Measurements from ENCODE around the gene GLS.
A peak's percentile ranks its signal among the peaks of the same experiment; 100 is the strongest.

The GLS gene

DNA sequence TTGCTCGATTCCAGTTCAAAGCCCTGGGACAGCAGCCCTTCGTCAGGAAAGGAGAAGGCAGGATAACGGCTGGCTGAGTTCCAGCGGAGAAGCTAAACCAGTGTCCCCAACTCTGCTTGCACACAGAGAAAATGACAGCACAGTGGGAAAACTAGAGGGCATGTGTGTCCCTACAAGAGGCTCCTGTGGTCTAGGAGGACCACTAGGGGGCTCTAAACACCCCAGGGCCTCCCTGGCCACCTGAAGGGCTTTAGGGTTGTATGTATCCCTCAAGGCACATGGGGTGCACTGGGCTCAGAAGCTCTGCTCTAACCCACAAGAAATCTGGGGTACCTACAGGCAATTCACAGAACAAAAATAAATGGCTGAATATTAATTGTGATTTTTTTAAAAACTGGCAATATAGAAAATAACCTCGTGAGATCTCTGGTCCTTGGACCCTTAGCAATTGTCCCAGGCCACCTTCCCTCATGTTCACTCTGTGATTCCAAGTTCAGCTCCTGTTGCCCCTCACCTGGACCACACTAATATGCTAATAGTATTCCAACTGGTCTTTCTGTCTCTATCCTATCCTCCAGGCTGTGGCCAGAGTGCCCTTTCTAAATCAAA lies 115.8 kb downstream of the GLS start:
- FAIRE-seq: no peak

DNA sequence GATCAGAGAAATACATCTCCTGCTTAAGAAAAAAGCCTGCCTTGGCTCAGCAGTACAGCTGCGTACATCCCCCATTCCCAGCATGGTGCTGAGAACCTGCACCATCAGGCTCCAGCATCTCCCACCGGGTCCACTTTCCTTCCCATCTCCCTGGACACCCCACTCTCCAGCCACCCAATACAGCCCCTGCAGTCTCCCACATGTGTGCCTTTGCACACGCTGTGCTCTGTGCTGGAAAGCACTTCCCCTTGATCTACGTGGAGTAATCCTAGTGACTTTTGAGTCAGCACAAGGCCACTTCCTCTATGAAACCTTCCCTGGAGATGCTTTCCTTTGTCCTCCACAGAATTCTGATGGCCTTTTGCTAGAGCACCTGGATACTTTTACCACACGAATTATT lies 116.3 kb downstream of the GLS start:
- FAIRE-seq: no peak

DNA sequence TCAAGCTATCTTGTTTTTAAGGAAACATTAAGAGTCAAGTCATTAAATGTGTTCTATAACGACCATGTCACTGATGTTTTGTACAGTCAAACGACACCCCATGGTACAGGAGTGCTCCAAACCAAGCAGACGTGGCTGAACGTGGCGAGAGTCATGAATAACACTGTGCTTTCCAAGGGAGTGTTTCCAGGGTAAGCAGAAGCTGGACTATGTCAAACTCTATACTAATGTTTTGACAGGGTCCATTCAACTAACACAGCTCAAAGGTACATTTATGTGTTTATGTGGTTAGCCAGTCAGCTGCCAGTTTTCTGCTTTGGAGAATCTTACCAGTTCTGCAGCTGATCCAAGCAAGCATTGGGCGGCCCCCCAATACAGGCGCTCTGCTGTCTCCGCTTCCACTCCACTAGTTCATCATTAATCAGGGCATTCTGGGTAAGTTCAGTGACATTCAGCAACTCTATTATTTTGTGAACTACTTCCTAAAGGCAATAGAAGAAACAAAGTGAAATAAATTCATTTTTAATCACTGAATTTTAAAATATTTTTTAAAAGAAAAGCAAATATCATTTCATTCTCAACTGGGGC lies 117.0 kb downstream of the GLS start:
- no peak for FAIRE-seq

DNA sequence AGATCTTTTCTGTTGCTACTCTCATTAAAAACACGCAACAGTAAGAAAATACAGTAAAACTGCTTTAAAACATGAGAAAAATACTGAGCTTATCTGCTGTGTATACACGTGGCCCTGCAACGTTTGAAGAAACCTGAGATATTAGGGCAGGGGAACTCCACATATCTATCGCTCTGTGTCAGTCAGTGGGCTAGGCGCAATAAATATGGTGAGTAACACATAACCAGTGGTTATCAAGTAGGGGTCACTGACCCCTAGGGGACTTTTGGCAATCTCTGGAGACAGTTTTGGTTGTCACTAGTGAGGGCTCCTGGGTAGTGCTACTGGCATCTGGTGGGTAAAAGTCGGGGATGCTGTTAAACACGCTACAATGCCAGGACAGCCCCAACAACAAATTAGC lies 118.4 kb downstream of the GLS start:
- FAIRE-seq: no peak

DNA sequence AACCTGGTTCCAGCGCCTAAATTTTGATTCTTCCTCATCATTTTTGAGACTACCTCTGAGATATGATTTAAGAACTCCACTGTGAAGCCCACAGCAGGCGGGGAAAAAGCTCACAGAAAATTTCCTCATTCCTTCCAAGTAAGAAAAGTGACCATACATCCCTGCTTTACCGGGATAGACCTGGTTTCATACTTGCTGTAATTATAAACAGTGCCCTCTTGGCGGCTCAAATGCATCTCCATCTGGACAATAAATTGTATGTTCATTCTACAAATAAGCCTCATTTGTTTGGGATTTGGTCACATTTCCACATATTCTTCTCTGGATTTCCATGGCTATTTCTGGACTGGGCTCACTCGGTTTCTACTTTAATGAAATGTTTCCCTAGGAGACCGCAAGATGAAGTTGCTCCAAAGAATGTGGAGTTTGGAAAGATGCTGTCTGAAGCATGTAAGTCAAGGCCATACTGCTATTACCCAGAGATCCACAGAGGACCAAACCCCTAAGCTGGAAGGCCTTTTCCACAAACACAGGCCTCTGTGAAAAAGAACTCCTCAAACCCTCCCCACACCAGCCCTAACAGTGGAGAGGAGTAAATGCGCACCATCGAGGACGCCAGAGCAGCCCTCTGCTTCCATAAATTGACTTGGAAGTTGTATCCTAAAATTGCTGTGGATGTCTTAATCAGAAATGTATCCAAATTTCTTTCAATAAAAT lies 119.5 kb downstream of the GLS start:
- no peak for FAIRE-seq

DNA sequence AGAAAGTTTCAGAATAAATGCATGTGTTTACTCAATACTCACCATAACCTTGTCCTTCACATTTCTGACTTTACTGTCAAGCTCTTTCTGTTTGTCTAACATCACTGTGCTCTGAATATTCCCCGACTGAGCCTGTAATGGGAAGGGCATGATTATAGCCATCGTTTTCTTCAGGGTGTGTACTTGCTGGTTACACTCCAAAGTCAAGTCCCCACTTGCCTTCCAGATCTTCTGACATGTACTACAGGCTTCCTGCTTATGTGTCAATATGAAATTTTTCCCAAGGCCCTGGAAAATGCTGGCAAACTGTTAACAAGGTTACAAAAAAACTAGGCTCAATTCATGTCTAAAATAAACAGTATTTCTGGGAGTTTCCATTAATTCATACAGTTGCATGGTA lies 120.4 kb downstream of the GLS start:
- FAIRE-seq: no peak

DNA sequence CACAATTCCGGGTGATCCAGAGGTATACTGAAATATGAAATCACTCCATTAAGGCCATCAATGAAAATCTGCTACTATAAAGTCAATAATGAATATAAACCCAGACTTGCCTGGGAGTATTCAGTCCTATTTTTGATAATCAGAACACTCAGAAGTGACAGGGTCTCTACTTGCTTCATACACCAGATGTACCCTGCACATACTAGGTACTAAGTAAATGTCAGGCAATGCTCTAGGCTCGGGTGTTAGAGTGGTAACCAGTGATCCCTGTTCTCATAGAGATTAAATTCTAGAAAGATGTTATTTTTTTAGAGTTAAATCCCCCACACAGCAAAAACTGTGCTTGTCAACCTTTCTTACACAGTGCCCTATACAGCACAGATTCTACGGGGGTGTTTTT lies 121.0 kb downstream of the GLS start:
- no peak for FAIRE-seq

DNA sequence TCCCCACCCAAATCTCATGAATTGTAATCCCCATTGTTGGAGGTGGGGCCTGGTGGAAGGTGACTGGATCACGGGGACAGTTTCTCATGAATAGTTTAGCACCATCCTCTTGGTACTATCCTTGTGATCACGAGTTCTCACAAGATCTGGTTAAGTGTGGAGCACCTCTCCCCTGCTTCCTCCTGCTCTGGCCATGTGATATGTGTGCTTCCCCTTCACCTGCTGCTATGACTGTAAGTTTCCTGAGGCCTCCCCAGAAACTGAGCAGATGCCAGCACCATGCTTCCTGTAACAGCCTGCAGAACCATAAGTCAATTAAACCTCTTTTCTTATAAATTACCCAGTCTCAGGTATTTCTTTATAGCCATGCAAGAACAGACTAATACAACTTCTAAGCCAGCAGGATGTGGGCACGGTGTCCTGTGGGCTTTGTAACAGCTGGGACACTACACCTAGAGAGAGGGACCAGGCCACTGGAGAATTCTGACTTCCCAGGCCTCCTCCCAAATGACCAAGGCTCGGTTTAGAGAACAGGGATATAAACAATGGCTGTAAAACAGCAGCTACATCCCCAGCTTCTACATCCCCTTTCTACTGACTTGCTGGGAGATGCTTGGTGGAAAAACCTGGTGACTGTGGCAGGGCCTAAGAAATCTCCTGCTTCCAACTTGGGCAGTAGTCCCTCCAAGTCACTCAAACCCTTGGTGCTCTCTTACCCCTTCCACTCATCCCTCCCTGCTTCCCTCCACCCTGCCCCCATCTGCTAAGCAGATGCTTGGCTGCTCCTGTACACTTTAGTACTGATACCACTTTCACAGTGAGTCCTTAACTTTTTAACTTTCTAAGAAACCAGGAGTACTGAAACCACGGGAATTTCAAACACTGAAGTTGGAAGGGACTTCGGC lies 123.0 kb downstream of the GLS start:
- FAIRE-seq: no peak

DNA sequence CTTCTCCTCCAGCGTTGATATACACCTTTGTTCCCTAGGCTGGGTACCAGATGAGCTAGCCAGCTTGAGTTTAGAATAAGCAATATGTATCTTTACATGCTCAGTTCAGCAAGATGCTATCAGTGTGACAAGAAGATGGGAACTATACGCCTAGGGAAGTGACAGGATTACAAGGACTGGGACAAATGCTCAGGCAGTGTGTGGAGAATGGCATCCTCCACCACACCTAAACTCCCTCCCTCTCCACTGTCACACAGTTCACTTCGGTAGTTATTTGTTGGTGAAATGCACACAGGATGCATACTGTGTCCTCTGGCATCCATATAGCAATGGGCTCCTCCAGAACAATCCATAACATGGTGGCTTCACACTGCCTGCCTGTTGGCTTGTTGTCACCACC lies 125.7 kb downstream of the GLS start:
- FAIRE-seq: no peak

DNA sequence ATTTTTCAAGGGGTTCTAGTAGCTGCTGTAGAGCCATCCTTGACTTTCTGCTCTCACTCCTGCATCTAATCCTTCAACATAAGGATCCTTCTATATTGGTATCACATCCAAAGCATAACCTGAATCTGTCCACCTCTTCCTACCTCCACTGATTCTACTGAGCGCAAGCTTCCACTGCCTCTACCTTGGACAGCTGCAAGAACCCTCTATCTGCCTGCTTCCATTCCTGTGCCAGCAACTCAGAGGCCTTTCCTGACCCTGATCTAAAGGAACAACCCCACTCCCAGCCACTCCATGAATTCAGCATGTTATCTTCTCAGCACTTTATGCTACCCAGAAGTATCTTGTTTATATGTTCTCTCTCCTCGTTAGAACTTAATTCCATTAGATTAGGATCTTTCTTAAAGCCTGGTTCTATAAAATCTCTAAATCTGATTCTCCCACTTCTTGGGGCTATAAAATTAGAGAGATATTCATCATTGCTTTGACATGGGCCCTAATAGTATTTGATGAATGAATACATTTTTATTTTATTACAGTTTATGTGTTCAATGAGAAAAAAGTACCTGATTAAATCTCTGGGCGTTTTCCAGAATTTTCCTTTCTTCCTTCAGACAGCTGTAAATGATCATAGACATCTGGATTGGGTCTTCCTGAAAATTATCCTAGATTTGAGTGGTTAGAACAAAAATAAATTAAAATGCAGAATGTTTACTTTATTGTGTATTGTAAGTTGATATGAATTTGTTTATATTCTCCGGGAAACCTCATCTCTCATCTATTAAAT lies 126.6 kb downstream of the GLS start:
- FAIRE-seq: peak; percentile 85

DNA sequence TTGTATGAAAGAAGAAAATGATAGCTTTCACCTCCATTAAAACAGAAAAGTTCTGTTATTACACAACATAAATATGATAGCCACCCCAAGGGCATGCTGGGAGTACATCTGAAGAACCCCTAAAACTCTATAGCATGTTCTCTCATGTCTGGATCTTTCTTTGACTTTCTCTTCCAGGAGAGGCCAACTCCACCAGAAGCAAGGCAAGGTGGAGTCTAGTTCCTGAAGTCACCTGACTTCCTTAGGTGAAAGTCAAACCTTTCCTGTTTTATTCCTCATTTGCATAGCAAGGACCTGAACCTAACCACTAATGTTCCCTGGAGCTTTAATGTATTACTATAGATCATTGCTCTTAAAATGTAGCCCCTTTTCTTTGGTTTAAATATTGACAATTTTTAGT lies 127.7 kb downstream of the GLS start:
- FAIRE-seq: no peak

DNA sequence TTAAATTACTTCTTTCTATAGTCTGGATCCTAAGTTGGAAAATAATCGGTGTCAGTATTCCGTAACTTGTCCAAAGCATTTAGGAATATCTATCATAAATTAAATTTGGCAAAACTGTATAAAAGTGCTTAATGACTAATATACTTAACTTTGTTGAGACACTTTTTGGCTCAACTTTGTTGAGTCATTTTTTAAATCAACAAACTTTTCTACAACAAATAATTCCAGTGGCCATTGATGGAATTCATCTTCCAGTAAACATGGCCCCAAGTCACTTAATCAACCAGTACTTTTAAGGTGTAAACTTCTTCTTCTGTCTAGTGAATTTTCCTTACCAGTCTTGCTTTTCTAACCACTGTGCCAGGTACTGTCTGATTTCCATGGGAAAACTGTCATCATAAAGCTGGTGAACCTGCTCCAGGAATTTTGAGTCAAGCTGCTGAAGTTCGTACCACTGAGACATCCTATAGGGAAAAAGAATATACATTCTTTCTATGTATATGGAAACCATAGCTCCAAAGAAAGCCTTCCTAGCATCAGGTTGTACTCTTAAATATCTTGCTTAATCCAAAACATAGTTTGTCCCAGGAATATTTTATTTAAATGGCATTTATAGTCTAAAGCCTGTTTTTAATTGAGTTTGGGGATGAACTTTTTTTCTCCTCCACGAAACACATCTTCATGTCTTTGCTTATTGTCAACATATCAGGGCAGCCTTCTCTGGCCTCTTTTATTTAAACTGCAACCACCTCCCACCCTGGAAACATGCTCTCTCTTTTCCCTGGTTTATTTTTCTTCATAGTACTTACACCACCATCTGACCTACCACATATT lies 129.1 kb downstream of the GLS start:
- FAIRE-seq: no peak

DNA sequence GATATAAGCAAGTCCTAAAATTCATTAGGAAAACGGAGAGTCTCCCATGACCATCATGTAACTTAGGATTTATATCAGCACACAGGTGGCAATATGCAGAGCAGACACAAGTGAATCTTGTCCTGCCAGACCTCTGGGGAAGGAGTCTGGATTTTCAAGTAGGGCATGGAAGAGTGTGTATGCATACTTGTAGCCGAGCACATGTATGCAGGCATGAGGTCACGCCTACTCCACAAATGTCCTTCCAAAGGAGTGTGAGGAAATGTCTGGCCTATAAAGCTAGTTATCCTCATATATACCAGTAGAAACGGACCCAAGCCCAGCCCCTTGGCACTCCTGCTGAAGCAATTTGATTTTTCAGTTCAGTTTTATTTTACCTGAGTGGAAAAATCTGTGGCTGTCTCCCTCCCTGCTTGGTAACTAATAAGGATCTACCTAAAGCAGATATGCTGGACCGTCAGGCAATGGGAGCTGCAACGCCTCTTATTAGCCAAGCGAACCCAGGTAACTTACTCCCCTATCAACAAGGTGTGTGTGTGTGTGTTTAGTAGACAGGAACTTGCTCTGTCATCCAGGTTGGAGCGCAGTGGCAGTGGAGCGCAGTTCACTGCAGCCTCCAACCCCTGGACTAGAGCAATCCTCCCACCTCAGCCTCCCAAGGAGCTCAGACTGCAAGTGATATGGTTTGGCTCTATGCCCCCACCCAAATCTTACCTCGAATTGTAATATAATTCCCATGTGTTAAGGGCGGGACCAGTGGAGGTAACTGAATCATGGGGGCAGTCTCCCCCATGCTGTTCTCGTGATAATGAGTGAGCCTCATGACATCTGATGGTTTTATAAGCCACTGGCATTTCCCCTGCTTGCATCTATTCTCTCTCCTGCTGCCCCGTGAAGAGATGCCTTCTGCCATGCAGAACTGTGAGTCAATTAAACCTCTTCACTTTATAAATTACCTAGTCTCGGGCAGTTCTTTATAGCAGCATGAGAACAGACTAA lies 130.6 kb downstream of the GLS start:
- FAIRE-seq: no peak

DNA sequence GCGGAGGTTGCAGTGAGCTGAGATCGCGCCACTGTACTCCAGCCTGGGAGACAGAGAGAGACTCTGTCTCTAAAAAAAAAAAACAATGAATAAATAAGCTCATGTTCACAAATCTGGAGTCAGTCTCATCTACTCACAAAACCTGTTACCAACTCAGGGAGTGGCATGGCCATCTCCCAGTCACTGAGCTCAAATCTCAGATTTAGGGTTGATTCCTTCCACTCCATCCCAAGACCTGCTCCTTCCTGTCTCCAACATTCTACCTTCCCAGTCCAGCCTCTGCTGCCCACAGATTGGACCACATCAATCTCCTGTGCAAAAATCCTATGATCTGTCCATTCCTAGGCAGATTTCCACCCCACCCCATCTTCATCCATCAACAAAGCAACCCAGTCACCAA lies 131.7 kb downstream of the GLS start:
- no peak for FAIRE-seq

DNA sequence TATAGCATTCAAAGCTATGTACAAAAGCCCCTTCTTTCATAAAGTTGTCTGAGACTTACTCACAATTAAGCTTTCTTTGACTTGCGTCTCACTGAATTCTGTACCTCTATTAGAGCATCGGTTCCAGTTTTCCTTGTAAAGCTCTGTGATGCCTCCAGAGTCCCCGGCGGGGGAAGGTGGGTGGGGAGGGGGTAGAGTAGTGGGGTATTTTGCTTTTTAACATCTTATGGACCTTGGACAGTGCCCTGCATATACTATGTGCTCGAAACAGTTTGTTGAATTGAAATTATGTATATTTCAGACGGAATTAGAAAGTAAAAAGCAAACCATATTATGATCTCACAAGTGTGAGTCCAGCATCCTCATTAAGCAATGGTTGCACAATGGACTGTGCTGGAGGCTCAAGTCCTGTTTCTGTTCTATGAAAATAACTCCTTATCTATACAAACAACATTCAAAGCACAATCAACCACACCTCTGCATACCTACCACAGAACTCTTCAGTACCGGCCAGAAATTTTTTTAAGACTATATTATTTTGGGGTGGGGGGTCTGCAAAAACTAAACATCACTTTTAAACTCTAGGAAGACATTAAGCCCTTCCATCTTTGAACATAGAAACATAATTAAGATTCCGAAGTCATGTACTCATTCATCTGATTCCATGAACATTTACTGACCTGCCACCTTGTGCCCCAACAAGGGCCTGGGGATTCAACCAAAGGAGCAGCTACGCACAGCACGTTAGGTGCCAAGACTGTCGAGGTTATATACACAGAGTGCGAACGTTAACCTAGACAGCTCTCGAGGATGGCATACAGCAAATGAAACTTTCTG lies 132.4 kb downstream of the GLS start:
- no peak for FAIRE-seq

DNA sequence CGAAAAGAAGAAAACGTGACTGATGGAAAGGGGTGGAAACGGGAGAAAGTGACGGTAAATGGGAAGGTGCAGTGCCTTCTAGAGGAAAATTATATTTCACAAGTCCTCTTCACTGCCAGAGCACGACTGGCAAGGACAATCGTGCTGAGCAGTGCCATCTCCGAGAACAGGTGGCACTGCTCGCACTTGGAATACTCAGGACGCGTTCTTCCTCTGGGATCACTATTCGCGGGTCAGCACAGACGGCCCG lies 133.0 kb downstream of the GLS start:
- no peak for FAIRE-seq

DNA sequence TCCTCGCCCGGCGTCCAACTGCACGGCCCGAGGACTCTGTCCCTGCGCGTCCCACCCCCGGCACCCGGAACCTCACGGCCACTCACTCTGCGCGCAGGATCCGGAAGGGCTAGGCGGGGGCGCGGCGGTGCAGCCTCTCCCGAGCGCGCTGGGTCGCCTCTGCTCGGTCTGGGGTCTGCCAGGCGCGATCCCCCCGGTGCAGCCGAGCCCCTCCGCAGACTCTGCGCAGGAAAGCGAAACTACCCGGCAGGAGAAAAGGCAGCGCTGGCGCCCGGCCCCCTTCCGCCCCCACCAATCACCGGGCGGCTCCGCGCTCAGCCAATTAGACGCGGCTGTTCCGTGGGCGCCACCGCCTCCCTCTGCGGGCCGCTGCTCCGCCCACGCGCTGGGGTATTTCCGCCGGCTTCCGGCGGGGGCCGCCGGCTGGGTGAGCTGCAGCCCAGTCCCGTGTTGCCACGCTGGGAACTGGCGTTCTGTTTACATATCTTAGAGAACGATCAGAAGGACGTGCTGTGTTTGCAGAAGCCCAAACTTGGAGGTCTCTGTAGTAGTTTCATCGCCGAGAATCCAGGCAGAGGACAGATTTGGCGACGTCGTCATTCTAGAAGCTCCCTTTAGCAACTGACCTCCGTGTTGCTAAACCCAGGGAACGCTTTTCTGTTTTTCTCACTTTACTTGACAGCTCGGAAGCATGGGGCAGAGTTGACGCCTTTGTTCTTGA lies 133.5 kb downstream of the GLS start, which contains the start of gene STAT1:
Gene STAT1, minus strand, starts transcription at position 240 of the 721 bp plus-strand sequence. CDS start 4,168 bp downstream, outside the sequence.
- FAIRE-seq: no peak

DNA sequence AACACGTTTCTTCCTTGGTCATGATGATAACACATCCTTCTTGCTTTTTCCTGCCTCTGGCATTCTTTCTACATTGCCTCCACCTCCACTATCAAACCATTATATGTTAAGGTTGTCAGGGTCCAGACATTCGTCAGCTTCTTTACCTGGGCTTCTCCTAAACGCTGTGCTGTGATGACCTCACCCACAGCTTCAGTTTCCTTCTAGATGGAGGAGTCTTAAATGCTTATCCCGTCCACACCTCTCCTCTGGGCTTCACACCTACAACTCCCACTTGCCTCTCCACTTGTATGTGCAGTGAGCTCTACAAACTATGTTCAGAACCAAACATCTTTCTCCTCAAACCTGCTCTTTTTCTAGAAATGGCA lies 134.0 kb downstream of the GLS start:
- no peak for FAIRE-seq

Measured in endometrium (tissue), 2 donors.